Inferior parietal cortex (tissue), 1 donor: Measurements from ENCODE around the gene CCZ1B.
"Not testable (repeated sequence)": the region's sequence is repeated elsewhere in the genome, so short reads cannot be mapped to it uniquely, and the experiment has no call there.

Source experiments
- DNase-seq: peaks from one replicate; pipeline ENCODE4 v3.0.0-alpha.2; 2016; ENCODE audit errors: extremely low spot score

CCZ1B gene

DNA sequence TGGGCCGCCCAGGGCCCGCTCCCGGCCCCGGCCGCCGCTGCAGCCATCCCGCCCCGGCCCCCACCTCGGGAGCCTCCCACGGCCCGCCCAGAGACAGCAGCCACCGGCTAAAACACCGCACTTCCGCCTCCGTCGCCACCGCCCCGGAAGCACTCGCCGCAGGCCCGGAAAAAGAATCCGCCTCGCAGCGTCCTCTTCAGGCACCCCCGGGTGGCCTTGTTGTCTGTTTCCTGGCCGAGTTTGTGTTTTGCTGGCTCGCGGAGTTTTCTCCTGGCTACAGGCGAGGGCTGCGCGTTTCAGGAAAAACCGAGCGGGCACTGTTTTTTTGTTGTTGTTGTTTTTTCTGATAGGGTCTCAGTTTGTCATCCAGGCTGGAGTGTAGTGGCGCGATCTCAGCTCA lies at the start of gene CCZ1B:
TSS of gene CCZ1B (minus strand) at position 125 of the 400 bp plus-strand sequence. CDS start at position 47, 78 bp downstream.
- peak; percentile 89 for DNase-seq

DNA sequence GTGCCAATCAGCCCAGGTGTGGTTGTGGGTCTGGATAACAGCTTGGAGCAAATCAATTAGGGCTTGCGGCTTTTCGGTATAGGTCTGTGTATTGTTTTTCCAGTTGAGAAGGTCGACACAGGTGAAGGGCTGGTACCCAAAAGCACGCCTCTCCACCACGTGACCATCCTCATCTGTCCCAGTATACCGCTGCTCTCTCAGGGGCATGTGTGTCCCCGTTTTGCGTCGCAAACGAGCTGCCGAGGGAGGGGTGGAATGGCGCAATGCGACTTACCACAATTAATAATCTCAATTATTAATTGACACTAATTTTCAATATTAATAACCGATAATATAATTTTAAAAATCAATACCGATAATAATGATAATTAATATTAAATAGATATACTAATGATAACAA lies 48.9 kb upstream of the CCZ1B start:
- DNase-seq: not testable (repeated sequence)

DNA sequence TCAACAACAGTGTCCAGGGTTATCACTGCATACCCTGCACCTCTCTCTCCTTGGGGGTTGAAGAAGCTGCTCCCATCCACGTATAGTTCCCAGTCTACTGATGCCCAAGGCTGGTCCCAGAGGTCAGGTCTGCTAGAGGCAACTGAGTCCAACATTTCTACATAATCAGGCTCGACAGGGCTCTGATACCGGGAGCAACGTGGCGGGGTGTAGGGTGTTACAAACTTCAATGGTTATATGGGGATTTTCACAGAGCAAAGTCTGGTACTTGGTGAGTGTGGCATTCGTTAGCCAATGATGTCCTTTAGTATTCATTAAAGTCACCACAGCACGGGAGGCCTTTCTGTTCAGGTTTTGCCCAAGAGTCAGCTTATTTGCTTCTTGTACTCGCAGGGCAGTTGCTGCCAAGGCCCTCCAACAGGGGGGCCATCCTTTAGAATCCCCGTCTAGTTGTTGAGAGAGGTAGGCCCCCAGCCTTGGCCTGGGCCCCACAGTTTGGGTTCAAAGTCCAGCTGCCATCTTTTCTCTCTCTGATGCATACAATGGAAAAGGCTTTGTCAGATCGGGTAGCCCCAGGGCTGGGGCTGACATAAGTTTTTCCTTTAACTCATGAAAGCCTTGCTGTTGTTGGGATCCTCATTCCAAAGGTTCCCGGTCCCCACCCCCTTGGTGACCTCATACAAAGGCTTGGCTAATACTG lies 46.3 kb upstream of the CCZ1B start:
- DNase-seq: not testable (repeated sequence)

DNA sequence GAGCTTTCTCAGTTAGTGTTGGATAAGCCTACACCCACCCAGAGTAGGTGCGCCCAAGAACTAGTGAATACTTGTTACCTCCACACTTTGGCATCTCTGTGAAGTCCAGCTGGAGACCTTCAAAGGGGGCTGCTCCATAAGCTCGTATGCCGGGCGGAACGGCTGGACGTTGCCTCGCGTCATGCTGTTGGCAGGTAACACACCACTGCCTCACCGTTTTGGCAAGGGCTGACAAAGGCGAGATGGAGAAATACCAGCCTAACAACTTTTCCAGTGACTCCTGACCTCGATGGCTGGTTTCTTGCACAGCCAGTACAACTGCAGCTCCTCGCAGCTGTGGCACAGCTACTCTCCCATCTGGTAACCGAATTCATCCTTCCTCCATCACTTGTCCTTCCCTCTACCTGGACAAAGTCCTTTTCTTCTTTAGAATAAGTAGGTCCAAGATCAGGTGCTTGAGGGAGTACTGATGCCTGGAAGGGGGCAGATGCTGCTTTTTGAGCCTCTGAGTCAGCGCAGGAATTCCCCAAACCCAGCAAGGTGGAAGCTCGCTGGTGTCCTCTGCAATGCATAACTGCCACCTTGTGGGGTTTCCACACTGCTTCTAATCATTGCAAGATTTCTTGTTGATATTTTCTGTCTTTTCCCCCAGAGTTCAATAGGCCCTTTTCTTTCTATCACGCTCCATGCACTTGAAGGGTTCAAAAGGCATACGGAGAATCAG lies 45.5 kb upstream of the CCZ1B start:
- not testable (repeated sequence) for DNase-seq

DNA sequence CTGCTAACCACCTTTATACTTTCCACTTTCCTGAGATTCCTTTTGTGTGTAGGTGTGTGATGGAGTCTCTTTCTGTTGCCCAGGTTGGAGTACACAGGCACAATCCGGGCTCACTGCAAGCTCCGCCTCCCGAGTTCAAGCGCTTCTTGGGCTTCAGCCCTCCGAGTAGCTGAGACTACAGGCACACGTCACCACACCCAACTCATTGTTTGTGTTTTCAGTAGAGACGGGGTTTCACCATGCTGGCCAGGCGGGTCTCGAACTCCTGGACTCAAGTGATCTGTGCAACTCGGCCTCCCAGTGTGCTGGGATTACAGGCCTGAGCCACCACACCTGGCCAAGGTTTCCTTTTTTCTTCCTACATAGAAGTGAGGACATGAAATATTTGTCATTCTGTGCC lies 38.7 kb upstream of the CCZ1B start:
- DNase-seq: not testable (repeated sequence)

DNA sequence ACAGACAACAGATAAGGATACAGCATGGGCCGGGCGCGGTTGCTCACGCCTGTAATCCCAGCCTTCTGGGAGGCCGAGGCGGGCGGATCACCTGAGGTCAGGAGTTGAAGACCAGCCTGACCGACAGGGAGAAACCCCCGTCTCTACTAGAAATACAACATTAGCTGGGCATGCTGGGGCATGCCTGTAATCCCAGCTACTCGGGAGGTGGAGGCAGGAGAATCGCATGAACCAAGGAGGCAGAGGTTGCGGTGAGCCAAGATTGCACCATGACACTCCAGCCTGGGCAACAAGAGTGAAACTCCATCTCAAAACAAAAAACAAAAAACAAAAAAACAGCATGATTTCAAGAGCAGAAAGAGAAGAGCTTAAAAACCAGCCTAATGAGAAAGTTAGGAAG lies 38.1 kb upstream of the CCZ1B start:
- DNase-seq: not testable (repeated sequence)

DNA sequence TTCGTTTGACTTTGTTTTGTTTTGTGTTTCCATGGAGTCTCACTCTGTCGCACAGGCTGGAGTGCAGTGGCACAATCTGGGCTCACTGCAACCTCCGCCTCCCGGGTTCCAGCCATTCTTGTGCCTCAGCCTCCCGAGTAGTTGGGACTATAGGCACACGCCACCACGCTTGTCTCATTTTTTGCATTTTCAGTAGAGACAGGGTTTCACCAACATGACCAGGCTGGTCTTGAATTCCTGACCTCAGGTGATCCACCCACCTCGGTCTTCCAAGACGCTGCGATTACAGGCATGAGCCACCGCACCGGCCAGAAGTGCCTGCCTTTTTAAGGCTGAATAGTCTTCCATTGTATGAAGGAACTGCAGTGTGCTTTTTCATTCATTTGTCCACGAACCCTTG lies 36.8 kb upstream of the CCZ1B start:
- DNase-seq: not testable (repeated sequence)

DNA sequence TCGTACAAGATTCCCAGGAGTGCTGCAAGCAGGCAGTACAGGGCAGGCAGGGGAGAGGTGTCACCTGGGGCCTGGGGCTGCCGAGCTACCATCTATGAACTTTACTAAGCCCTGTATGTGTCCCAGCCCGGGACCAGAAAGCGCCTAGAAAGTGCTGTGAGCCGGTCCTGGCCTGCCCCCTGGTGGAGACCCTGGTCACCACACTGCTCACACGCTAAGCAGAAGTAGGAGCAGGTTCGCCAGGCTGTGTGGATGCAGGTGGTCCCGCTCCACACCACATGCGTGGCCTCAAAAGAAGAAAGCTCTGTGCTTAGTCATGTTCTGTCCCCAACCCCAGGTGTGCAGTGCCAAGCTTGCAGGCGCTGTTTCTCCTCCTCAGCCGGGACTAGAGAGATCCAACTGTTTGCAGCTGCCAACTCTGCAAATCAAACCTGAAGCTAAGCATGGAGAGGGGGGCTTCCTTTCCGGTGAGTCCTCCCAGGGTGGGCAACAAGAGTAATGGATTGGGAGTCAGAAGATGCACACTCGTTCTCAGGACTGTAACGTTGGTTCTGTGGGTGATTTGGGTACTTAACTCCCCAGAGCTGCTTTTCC lies 31.7 kb upstream of the CCZ1B start:
- peak; percentile 15 for DNase-seq

DNA sequence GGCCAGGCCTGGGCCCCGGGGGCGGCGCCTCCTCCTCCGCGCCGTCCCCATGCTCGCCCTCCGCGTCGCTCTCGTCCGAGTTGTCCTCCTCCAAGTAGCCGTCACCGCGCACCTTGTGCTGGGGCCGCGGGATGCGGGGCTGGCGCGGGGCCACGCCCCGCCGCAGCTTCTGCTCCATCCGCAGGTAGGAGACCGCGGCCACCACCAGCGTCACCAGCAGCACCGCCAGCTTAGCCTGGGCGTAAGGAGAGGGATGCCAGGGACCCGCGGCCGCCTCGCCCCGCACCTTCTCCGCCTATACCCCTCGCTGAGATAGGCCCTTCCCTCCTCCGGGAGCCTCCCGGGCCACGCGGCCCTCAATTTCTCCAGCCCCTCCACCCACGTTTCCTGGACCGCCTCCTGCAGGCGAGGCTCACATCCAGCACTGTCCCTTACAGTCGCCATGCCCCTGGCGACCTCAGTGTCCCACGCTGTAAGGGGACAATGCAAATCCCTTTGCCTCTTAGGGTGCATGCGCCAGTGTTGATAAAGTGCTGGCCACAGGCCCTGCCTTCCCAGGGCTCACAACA lies 29.6 kb upstream of the CCZ1B start:
- DNase-seq: not testable (repeated sequence)

DNA sequence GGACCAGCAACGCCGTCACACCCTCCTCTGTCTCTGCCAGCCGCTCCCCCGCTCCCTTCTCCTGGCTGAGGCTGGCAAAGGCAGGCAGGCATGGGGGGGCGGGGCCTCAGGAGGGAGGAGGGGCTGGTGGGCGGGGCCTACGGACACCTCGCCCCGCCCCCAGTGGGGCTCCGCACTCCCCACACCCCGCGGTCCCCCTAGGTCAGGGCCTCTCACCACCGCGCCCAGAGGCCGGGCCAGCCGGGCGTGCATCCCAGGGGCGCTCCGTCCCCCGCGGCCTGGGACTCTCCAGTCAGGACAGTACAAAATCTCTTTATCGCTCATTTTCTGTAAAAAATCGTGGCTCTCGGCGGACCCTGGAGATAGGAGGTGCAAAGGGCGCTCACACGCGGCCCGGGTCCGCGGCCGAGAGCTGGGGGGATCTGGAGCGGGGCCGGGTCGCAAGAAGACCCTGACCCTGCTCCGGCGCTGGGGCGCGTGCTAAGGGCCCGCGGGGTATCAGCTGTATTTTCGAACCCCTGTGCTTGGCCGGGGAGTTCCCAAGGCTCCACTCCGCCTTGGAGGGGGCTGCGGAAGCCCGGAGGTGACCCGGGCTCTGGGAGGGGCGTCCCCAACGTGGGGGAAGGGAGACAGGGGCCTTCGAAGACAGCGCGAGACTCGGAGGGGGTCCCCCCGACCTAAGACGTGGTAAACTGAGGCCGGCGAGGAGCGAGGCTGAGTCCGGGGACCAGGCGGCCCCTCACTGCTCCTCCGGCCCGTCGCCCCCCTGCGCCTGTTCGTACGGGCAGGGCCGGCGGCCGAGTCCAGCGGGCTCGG lies 28.9 kb upstream of the CCZ1B start:
- not testable (repeated sequence) for DNase-seq

DNA sequence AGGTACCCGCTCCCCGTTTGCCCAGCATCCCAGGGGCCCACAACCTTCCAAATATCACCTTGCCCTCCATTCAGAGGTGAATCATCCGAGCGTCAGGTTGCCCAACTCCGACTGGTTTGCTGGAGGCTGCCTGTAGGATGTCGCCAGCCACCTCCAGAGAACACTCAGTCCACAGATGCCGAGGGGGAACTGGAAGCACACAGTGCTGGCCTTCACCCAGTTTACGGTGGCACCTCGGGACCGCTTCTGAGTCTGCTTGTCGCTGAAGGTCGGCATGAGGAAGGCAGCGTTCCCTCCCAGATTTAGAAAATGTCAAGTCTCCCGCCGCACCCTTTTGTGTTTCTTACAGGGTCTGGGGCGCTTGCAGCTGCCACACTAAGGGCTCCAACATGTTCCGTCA lies 27.6 kb upstream of the CCZ1B start:
- not testable (repeated sequence) for DNase-seq

DNA sequence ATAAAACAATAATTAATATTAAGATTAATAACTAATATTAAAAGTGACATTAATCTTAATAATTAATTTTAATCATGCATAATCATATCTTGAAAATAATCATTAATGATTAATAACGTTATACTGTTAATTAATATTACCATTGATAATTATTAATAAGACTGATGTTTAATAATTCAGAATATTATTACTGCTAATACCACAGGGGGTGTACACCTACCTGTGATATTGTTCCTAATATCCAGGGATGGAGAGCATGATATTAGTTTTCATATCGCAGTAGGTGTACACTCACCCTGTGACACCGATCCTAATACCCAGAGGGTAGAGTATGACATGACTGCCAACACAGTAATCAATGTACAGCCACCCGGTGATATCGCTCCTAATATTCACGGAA lies 23.1 kb upstream of the CCZ1B start:
- DNase-seq: not testable (repeated sequence)

DNA sequence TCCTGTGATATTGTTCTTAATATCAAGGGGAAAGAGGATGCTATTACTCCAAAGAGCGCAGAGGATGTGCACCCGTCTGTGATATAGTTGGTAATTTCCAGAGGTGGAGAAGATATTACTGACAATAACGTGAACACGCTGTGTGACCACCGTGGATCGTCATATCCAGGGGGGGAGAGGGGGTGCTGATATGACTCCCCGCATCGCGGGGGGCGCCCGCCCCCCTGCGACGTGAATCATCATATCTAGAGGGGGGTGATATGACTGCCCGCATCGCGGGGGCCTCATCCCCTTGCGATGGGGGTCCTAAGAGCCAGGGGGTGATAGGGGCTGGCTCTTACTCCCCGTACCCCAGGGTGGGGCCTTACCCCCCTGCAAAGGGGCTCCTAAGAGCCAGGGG lies 21.7 kb upstream of the CCZ1B start:
- DNase-seq: not testable (repeated sequence)

DNA sequence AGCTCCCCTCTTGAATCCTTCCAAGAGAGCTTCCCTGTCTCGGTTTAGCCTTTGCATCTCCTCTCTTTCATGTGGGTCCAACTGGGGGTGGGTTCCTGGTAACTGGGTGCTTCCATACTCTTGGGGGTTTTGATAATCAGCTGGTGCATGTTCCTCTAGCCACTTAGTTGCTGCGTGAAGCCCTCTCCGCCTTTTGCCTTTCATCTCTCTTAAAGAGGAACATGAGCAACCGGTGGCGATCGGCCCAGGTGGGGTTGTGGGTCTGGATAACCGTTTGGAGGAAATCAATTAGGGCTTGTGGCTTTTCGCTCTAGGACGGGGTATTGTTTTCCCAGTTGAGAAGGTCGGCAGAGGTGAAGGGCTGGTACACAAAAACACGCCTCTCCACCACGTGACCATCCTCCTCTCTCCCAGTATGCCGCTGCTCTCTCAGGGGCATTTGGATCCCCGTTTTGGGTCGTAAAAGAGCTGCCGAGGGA lies 19.9 kb upstream of the CCZ1B start:
- DNase-seq: not testable (repeated sequence)

DNA sequence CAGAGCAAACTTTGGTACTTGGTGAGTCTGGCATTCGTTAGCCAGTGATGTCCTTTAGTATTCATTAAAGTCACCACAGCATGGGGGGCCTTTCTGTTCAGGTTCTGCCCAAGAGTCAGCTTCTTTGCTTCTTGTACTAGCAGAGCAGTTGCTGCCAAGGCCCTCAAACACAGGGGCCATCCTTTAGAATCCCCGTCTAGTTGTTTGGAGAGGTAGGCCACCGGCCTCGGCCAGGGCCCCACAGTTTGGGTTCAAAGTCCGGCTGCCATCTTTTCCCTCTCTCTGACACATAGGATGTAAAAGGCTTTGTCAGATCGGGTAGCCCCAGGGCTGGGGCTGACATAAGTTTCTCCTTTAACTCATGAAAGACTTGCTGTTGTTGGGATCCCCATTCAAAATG lies 17.6 kb upstream of the CCZ1B start:
- not testable (repeated sequence) for DNase-seq

DNA sequence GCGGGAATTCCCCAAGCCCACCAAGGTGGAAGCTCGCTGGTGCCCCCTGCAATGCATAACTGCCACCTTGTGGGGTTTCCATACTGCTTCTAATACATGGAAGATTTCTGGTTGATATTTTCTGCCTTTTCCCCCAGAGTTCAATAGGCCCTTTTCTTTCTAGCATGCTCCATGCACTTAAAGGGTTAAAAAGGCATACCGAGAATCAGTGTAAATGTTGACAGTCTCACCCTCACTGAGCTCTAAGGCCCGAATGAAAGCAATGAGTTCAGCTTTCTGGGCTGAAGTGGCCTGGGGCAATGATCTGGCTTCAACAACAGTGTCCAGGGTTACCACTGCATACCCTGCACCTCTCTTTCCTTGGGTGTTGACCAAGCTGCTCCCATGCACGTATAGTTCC lies 17.0 kb upstream of the CCZ1B start:
- DNase-seq: not testable (repeated sequence)

DNA sequence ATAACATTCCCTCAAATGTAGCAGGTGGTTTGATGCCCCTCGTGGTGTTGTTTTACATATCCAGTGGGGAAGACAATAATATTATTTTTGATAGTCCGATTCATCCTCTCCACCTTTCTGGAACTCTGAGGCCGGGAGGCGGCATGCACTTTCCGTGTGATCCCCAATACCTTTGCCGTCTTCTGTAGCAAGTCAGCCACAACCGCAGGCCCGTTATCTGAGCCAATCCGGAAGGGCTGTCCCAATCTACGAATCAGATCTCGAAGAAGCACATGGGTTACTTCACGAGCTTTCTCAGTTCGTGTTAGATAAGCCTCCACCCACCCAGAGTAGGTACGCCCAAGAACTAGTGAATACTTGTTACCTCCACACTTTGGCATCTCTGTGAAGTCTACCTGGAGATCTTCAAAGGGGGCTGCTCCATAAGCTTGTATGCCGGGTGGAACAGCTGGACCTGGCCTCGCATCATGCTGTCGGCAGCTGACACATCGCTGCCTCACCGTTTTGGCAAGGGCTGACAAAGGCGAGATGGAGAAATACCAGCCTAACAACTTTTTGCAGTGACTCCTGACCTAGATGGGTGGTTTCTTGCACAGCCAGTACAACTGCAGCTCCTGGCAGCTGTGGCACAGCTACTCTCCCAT lies 16.3 kb upstream of the CCZ1B start:
- DNase-seq: not testable (repeated sequence)

DNA sequence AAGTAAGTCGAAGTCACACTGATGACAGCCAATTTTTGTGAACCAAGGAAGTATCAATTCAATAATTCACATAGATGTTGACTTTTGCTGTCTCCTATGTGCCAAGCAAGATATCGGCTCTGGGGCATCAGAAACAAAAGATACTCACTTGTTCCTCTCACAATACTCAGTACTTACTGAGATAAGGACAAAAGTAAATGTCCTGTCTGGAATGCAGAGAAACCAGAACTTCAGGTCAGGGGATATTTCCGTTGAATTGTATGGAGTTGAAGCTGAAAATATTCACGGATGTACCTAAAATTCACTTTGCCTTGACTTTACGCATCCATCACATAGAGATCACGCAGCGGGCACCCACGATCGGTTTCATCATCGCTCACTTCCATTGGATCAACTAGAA lies 11.0 kb upstream of the CCZ1B start:
- DNase-seq: not testable (repeated sequence)

DNA sequence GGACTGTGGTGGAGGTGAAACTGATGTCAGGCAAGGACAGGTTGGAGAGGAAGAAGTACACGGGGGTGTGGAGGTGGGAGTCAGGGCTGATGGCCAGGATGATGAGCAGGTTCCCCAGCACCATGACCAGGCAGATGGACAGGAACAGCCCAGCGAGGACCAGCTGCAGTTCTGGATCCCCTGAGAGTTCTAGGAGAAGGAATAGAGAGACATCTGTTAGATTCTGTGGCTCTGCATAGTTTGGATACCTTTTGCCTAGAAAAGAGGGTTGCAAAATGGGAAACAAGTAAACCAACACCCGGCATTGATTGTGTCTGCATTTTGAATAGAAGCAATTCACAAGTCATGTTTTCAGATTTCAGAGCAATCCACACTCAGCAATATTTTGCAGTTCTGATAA lies 9.4 kb upstream of the CCZ1B start:
- not testable (repeated sequence) for DNase-seq

DNA sequence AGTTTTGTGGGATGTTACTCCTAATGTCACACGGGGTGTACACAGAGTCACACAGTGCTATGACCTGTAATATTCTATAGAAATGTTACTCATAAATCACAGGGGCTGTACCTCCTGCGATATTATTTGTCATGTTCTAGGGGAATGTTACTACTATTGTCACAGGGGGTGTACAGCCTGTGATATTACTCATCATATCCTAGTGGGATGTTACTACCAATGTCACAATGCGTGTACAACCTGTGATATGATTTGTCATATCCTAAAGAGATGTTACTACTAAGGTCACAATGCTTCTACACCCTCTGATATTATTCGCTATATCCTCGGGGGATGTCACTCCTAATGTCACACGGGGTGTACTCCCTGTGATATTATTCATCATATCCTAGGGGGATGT lies 7.6 kb upstream of the CCZ1B start:
- no peak for DNase-seq
